GM21423 (cell line): ENCODE data around the gene TRIOBP.
"Not testable (repeated sequence)": the region's sequence is repeated elsewhere in the genome, so short reads cannot be mapped to it uniquely, and the experiment has no call there.

Experiments used
- ATAC-seq: cut with Tn5 transposase; IDR thresholded peaks from one replicate; pipeline ENCODE4 v1.9.1; 2021; ENCODE audit warnings: mild to moderate bottlenecking, moderate library complexity; ENCODE audit not compliant: unreplicated experiment

TRIOBP gene

GRCh38 chr22:37771702-37772427 lies 75.0 kb downstream of the TRIOBP start:
- no peak for ATAC-seq

- no peak for ATAC-seq
These were observed 77.9 kb downstream of the TRIOBP start for GRCh38 chr22:37774728-37775127.

- ATAC-seq, result no peak
These were observed 79.2 kb downstream of the TRIOBP start for GRCh38 chr22:37775785-37776638.

- ATAC-seq, result no peak
These were observed 79.8 kb downstream of the TRIOBP start for GRCh38 chr22:37776639-37777005.

- peak; percentile 62 for ATAC-seq
These were observed 80.4 kb downstream of the TRIOBP start for GRCh38 chr22:37777122-37777687.

GRCh38 chr22:37778370-37779009 lies 81.6 kb downstream of the TRIOBP start:
- no peak for ATAC-seq

GRCh38 chr22:37781434-37782059 lies 84.7 kb downstream of the TRIOBP start:
- ATAC-seq, result no peak

GRCh38 chr22:37782340-37783168 lies 85.7 kb downstream of the TRIOBP start:
- ATAC-seq, result no peak

GRCh38 chr22:37784829-37785495 lies 88.1 kb downstream of the TRIOBP start:
- ATAC-seq, result no peak

GRCh38 chr22:37790234-37790633 lies 93.4 kb downstream of the TRIOBP start:
- ATAC-seq, result no peak

GRCh38 chr22:37792494-37792893 lies 95.6 kb downstream of the TRIOBP start:
- ATAC-seq, result no peak

- no peak for ATAC-seq
These were observed 97.5 kb downstream of the TRIOBP start for GRCh38 chr22:37794376-37794775.

GRCh38 chr22:37796079-37796478 lies 99.2 kb downstream of the TRIOBP start:
- no peak for ATAC-seq

GRCh38 chr22:37797259-37797658 lies 100.4 kb downstream of the TRIOBP start:
- ATAC-seq, result not testable (repeated sequence)

- no peak for ATAC-seq
These were observed 101.1 kb downstream of the TRIOBP start for GRCh38 chr22:37797874-37798500.

GRCh38 chr22:37799979-37800378 lies 103.1 kb downstream of the TRIOBP start:
- not testable (repeated sequence) for ATAC-seq

GRCh38 chr22:37801946-37802309 lies 105.1 kb downstream of the TRIOBP start:
- no peak for ATAC-seq

- ATAC-seq, result no peak
These were observed 105.7 kb downstream of the TRIOBP start for GRCh38 chr22:37802310-37803194.
